T-cell (primary cell): Measurements from ENCODE around the gene PRIMA1. TPM values are rescaled to one million over a fixed set of nuclear protein-coding genes. Genes with fewer than 3 reads are reported as not detected.

Experiments
- ATAC-seq, 4 experiments: fragments of 200-7000 bp in 3 of 4; fragments of 150-1000 bp in 1 of 4; cut with Tn5 transposase; replicated peaks in 1 of 4; 1 replicate in 3 of 4; 2 replicates in 1 of 4; pipeline ENCODE4 v1.10.0; 2021; ENCODE audit warnings: moderate library complexity in 3 of 4, mild to moderate bottlenecking in 2 of 4, moderate number of reproducible peaks in 1 of 4
- CTCF ChIA-PET, 2 donors: fragments of 300-600 bp; sonication (Branson Sonifier 250); formaldehyde crosslinking; loops; one replicate each; lab custom pipeline; 2022; ENCODE audit warnings: antibody characterized with exemption in 2 of 2; lab: Charles Lee
- POLR2A ChIA-PET, 2 donors: fragments of 300-600 bp; sonication (Branson Sonifier 250); formaldehyde crosslinking; loops; one replicate each; lab custom pipeline; 2022; ENCODE audit warnings: antibody characterized with exemption in 2 of 2; lab: Charles Lee
- DNase-seq, 35 experiments: peaks; one replicate each; pipeline versions ENCODE4 v3.0.0 to v3.0.0-alpha.2; 2013 to 2023
- H3K27ac ChIP-seq: one replicate; pipeline ENCODE4 v1.5.1; 2013; ENCODE audit warnings: low read length
- H3K27me3 ChIP-seq, 2 experiments: replicated peaks in 1 of 2; 1 replicate in 1 of 2; 2 replicates in 1 of 2; pipeline versions ENCODE4 v1.6.1 to v1.7.0; 2013; ENCODE audit warnings: low read length in 1 of 2, mixed read lengths in 1 of 2; ENCODE audit not compliant: control insufficient read depth in 2 of 2, insufficient read depth in 2 of 2; ENCODE audit errors: extremely low read depth in 1 of 2
- H3K36me3 ChIP-seq, 2 donors: 1 replicate in 1 of 2; 2 replicates in 1 of 2; pipeline versions ENCODE4 v1.6.1 to v1.7.0; 2013; ENCODE audit warnings: low read length in 1 of 2; ENCODE audit not compliant: control insufficient read depth in 2 of 2, insufficient read depth in 1 of 2; ENCODE audit errors: extremely low read depth in 1 of 2
- H3K4me1 ChIP-seq, 2 experiments: 1 replicate in 1 of 2; 2 replicates in 1 of 2; pipeline versions ENCODE4 v1.6.1 to v1.7.0; 2013; ENCODE audit warnings: low read length in 2 of 2, mixed read lengths in 1 of 2; ENCODE audit not compliant: insufficient read depth in 2 of 2, control insufficient read depth in 1 of 2; ENCODE audit errors: extremely low read depth in 1 of 2
- H3K4me3 ChIP-seq, 2 donors: 1 replicate in 1 of 2; 2 replicates in 1 of 2; pipeline versions ENCODE4 v1.5.1 to v1.7.0; 2013; ENCODE audit warnings: mild to moderate bottlenecking in 2 of 2, low read length in 1 of 2, moderate library complexity in 1 of 2; ENCODE audit not compliant: control insufficient read depth in 1 of 2; ENCODE audit errors: extremely low read depth in 1 of 2
- H3K9me3 ChIP-seq: 2 replicates; pipeline ENCODE4 v1.7.0; 2013
- H3K27ac Mint-ChIP-seq, 2 donors: one replicate each; pipeline ENCODE4 v1.8.0; 2020 to 2021; ENCODE audit warnings: mild to moderate bottlenecking in 2 of 2, mixed read lengths in 2 of 2
- H3K27me3 Mint-ChIP-seq, 2 donors: one replicate each; pipeline ENCODE4 v1.8.0; 2021 to 2022; ENCODE audit warnings: mixed read lengths in 2 of 2
- H3K36me3 Mint-ChIP-seq: one replicate; pipeline ENCODE4 v1.8.0; 2021; ENCODE audit warnings: mixed read lengths
- H3K4me1 Mint-ChIP-seq, 3 donors: one replicate each; pipeline ENCODE4 v1.8.0; 2020 to 2022; ENCODE audit warnings: mixed read lengths in 3 of 3, mild to moderate bottlenecking in 1 of 3
- H3K4me3 Mint-ChIP-seq, 3 donors: one replicate each; pipeline ENCODE4 v1.8.0; 2020 to 2022; ENCODE audit warnings: mild to moderate bottlenecking in 3 of 3, mixed read lengths in 3 of 3, moderate library complexity in 3 of 3
- H3K9me3 Mint-ChIP-seq, 3 donors: one replicate each; pipeline ENCODE4 v1.8.0; 2020 to 2022; ENCODE audit warnings: mixed read lengths in 3 of 3
- WGBS: methylation state at CpG from one replicate; pipeline ENCODE4 v1.1.5; 2013; ENCODE audit warnings: missing lambda C conversion rate; ENCODE audit not compliant: insufficient coverage; 5-methylcytosine and 5-hydroxymethylcytosine counted together
- total RNA-seq, 35 experiments: library from RNA in 6 of 35; stranded (reverse) in 6 of 35; fragments of 120-200 nt in 1 of 35; gene quantifications; one replicate each; pipeline versions ENCODE4 v1.2.1 to v1.2.4 and lab custom pipeline; 2013 to 2026

PRIMA1 gene
- total RNA-seq, 5 donors from 2014 or later (not counting 1 experiment from before 2014, with no cell fraction given) = not detected

DNA sequence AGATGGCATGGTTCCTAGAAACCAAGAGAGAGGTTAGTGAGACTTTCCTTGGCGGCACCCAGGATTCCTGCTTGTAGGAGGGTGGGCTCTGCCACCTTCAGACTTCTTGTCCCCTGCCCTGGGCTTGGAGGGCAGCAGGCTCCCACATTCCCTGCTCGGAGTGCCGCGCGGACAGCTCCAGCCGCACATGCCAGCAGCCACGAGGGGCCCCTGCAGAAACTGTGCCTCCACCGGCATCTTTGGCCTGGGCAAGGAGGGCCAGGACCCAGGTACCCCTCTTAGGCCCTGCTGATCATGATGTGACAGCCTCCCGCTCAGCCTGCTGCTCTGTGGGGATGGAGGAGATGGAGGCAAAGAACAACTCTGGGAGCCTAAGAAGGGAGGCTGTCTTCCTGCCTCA, 62.3 kb downstream of the PRIMA1 start:
- H3K9me3 ChIP-seq = no peaks in the 10 kb centered on the region
- no peak for DNase-seq
- no peaks in the 10 kb centered on the region for H3K36me3 ChIP-seq
- no peaks in the 10 kb centered on the region for H3K4me1 ChIP-seq
- H3K4me1 Mint-ChIP-seq = no peaks in the 10 kb centered on the region
- H3K27me3 ChIP-seq = no peaks in the 10 kb centered on the region
- WGBS = 100% methylated on average over 6 of the region's 9 CpGs
- no peak overlapping the region for H3K27ac ChIP-seq
- POLR2A ChIA-PET = no interaction called here
- H3K36me3 Mint-ChIP-seq = no peaks in the 10 kb centered on the region
- H3K27ac Mint-ChIP-seq = no peak overlapping the region
- no peak overlapping the region for H3K4me3 Mint-ChIP-seq
- H3K27me3 Mint-ChIP-seq = peaks cover 0 to 3% of the 10 kb centered on the region in 2 donors
- H3K4me3 ChIP-seq = no peak overlapping the region
- ATAC-seq = no peak
- H3K9me3 Mint-ChIP-seq = no peaks in the 10 kb centered on the region
- CTCF ChIA-PET = no interaction called here

DNA sequence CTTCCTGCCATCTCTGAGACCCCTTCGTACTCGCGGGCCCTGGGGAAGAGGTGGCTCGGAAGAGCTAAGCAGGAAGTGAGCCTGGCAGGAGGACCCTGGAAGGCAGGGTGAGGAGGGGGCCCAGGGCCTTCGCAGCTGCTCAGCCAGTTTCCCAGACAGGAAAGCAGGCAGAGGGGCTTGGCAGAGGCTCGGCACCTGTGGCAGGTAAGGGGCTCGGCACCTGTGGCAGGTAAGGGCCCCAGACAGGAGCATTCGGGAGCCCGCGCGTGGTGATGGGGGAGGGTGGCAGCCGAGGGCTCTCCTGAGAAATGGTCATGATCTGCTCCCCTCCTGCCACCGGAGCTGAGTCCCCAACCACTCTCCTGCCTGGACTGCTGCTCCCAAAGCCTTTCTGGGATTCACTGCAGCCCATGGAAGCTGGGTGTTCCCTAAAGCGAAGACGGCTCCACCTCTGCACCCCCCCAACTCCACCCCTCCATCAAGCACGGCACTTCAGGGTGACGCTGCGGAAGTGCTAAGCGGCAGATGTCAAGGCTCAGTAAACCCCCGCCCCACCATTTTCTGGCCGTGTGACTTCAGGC, 63.2 kb downstream of the PRIMA1 start:
- H3K27me3 ChIP-seq = no peaks in the 10 kb centered on the region
- no peaks in the 10 kb centered on the region for H3K4me1 Mint-ChIP-seq
- ChIA-PET CTCF (no interaction called here), POLR2A (no interaction called here)
- ATAC-seq (no peak), DNase-seq (no peak)
- no peak overlapping the region for H3K27ac Mint-ChIP-seq
- H3K9me3 ChIP-seq = no peaks in the 10 kb centered on the region
- H3K4me1 ChIP-seq = no peaks in the 10 kb centered on the region
- H3K4me3 ChIP-seq = no peak overlapping the region
- 87% methylated on average over 11 of the region's 21 CpGs for WGBS
- H3K4me3 Mint-ChIP-seq = no peak overlapping the region
- H3K9me3 Mint-ChIP-seq = no peaks in the 10 kb centered on the region
- H3K36me3 Mint-ChIP-seq = no peaks in the 10 kb centered on the region
- H3K27ac ChIP-seq = no peak overlapping the region
- peaks cover 0 to 3% of the 10 kb centered on the region in 2 donors for H3K27me3 Mint-ChIP-seq
- no peaks in the 10 kb centered on the region for H3K36me3 ChIP-seq

DNA sequence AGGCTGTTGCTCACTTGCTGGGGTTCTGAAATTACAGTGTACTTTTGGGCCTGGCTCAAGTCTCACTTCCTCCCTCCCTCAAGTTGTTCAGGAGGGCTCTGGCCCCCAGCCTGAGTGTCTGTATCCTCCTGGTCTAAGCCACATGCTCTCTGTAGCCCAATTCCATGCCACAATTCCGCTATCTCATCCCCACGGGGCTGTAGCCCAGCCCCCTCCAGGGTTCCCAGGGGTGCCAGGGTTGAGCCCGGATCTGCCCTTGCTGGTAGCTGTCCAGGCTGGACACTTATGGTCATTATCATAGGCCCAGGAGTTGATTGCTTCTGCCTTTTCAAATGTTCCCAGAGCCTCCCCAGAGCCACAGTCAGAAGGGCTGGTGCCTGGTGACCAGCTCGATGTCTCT, 65.3 kb downstream of the PRIMA1 start:
- H3K4me1 Mint-ChIP-seq = no peaks in the 10 kb centered on the region
- peaks cover 0 to 2% of the 10 kb centered on the region in 2 donors for H3K27me3 Mint-ChIP-seq
- no peaks in the 10 kb centered on the region for H3K4me1 ChIP-seq
- H3K9me3 ChIP-seq = no peaks in the 10 kb centered on the region
- H3K4me3 ChIP-seq = no peak overlapping the region
- H3K27ac ChIP-seq = no peak overlapping the region
- ChIA-PET CTCF (no interaction called here), POLR2A (no interaction called here)
- H3K4me3 Mint-ChIP-seq = no peak overlapping the region
- no peaks in the 10 kb centered on the region for H3K36me3 ChIP-seq
- ATAC-seq = no peak
- H3K36me3 Mint-ChIP-seq = no peaks in the 10 kb centered on the region
- H3K9me3 Mint-ChIP-seq = no peaks in the 10 kb centered on the region
- 100% methylated on average over 3 of the region's 4 CpGs for WGBS
- no peaks in the 10 kb centered on the region for H3K27me3 ChIP-seq
- DNase-seq = no peak
- H3K27ac Mint-ChIP-seq = no peak overlapping the region

DNA sequence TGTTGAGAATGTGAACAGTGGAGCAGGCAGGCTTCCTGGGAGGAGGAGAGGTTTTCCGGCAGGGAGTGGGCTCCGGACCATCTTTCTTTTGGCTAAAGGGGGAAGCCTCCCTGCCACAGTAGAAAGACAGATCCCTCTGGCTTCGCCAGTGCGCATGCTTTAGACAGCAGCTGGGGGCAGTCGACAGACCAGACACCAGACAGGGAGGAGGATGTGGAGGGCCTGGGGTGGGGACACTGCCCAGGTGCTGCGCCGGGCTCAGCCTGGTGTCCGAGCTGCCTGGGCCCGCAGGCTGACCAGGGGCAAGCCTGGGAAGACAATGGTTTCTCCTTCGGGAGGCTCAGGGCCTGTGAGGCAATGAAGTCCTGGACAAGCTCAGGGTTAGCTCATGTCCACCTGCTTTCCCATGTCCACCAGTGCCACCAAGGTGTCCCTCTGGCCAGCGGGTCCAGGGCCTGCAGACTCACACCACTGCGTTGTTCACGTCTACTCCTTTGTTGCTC, 67.3 kb downstream of the PRIMA1 start:
- no peak overlapping the region for H3K27ac Mint-ChIP-seq
- POLR2A ChIA-PET = no interaction called here
- ATAC-seq (no peak), DNase-seq (peak in 1 of 35 experiments; percentile 6)
- Histone ChIP-seq H3K27ac (no peak overlapping the region), H3K4me1 (no peaks in the 10 kb centered on the region), H3K4me3 (no peak overlapping the region), H3K9me3 (no peaks in the 10 kb centered on the region), H3K27me3 (peaks cover 0 to 7% of the 10 kb centered on the region in 2 experiments), H3K36me3 (no peaks in the 10 kb centered on the region)
- no peak overlapping the region for H3K4me3 Mint-ChIP-seq
- H3K4me1 Mint-ChIP-seq = no peaks in the 10 kb centered on the region
- 76% methylated on average over 9 of the region's 13 CpGs for WGBS
- no peaks in the 10 kb centered on the region for H3K9me3 Mint-ChIP-seq
- CTCF ChIA-PET = no interaction called here
- H3K36me3 Mint-ChIP-seq = no peaks in the 10 kb centered on the region
- peaks cover 0 to under 1% of the 10 kb centered on the region in 2 donors for H3K27me3 Mint-ChIP-seq

DNA sequence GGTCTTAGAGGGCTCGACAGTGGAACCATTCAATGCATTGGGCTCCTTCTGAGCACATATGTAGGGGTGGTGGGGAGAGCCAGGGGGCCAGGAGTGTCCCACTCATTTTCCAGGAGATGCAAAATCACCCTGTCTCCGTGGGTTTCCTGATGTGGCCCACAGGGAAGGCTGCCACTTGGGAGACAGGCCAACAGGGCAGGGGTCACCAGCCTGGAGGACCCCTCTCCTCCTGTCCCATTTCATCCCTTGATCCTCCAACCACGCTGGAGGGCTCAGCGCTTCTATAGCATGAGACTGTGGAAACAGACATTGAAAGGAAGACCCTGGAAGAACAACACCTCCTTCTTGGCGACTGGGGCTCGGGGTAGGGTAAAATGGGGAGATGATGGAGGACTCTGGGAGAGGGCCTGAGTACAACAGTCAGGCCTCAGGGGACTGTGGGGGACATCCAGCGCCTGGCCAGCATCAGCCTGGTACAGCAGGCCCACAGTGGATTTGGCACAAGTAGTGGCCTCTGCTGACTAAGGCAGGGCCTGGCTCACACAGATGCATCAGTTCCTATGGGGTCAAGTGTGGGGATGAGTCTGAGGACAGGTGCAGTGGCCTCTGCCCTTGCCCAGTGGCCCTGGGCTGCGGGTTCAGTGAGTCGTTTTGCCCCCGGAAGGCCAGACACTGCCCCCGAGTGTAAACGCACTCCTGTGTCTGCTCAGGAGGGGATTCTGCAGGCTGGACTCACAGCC, 68.0 kb downstream of the PRIMA1 start:
- H3K27ac ChIP-seq = no peak overlapping the region
- H3K4me1 Mint-ChIP-seq = no peaks in the 10 kb centered on the region
- H3K27ac Mint-ChIP-seq = no peak overlapping the region
- no peak for ATAC-seq
- no peaks in the 10 kb centered on the region for H3K9me3 Mint-ChIP-seq
- ChIA-PET POLR2A (no interaction called here), CTCF (no interaction called here)
- 72% methylated on average over 8 of the region's 12 CpGs for WGBS
- H3K4me3 ChIP-seq = no peak overlapping the region
- H3K27me3 ChIP-seq = peaks cover 0 to 8% of the 10 kb centered on the region in 2 experiments
- no peaks in the 10 kb centered on the region for H3K4me1 ChIP-seq
- H3K36me3 Mint-ChIP-seq = no peaks in the 10 kb centered on the region
- DNase-seq = no peak
- H3K9me3 ChIP-seq = no peaks in the 10 kb centered on the region
- no peak overlapping the region for H3K4me3 Mint-ChIP-seq
- H3K36me3 ChIP-seq = no peaks in the 10 kb centered on the region
- H3K27me3 Mint-ChIP-seq = peaks cover 3 to 7% of the 10 kb centered on the region in 2 donors

DNA sequence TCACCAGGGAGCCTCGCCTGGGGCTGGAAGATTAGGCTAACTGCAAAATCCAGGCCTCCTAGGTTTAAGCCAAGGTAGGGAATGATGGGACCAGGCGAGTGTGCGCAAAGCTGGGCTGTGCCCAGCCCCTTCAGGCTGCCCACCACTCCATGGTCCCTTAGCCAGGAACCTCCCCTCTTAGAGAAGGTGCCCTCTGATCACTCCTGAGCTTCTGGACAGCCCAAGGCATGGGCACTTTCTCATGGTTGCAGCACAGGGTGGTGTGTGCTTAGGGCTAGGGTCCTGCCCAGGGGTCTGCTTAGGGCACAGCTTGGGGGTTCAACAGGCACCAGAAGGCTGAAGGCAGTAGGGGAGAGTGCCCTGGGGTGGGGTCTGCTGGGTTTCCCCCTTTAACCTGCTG, 69.0 kb downstream of the PRIMA1 start:
- Histone ChIP-seq H3K27ac (no peak overlapping the region), H3K4me3 (no peak overlapping the region), H3K9me3 (no peaks in the 10 kb centered on the region), H3K27me3 (peaks cover 0 to 10% of the 10 kb centered on the region in 2 experiments), H3K36me3 (no peaks in the 10 kb centered on the region), H3K4me1 (no peaks in the 10 kb centered on the region)
- ATAC-seq (no peak), DNase-seq (no peak)
- CTCF ChIA-PET = no interaction called here
- Mint-ChIP-seq H3K27me3 (peaks cover 10 to 13% of the 10 kb centered on the region in 2 donors), H3K36me3 (no peaks in the 10 kb centered on the region), H3K4me1 (no peaks in the 10 kb centered on the region), H3K4me3 (no peak overlapping the region), H3K27ac (no peak overlapping the region), H3K9me3 (no peaks in the 10 kb centered on the region)
- 0% methylated on average over 1 of the region's 3 CpGs for WGBS
- POLR2A ChIA-PET = no interaction called here
